B cell (primary cell): ENCODE measurements around the gene P2RX7.

Source experiments
- EZH2 ChIP-seq: IDR thresholded peaks from 2 replicates; pipeline ENCODE4 v1.6.1; 2012; ENCODE audit warnings: borderline replicate concordance, low read depth, mild to moderate bottlenecking, moderate library complexity, low read length; ENCODE audit not compliant: insufficient read depth, poor library complexity, severe bottlenecking
- TF ChIP-seq, protein P1 (sequence below): fragments of 200-600 bp; IDR thresholded peaks from one replicate; pipeline ENCODE4 v1.8.0; 2022; ENCODE audit warnings: antibody characterized with exemption, mild to moderate bottlenecking

DNA sequence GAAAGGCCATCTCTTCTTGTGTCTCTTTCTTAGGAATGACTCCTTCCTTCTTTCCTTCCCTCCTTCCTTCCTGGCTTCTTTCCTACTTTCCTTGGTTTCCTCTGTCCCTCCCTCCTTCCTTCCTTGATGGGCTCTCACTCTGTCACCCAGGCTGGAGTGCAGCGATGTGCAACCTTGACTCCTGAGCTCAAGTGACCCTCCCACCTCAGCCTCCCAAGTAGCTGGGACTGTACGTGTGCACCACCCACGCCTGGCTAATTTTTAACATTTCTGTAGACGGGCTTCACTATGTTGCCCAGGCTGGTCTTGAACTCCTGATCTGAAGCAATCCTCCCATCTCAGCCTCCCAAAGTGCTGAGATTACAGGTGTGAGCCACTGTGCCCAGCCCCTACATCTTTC lies 10.9 kb upstream of the P2RX7 start:
- TF ChIP-seq, protein P1, sequence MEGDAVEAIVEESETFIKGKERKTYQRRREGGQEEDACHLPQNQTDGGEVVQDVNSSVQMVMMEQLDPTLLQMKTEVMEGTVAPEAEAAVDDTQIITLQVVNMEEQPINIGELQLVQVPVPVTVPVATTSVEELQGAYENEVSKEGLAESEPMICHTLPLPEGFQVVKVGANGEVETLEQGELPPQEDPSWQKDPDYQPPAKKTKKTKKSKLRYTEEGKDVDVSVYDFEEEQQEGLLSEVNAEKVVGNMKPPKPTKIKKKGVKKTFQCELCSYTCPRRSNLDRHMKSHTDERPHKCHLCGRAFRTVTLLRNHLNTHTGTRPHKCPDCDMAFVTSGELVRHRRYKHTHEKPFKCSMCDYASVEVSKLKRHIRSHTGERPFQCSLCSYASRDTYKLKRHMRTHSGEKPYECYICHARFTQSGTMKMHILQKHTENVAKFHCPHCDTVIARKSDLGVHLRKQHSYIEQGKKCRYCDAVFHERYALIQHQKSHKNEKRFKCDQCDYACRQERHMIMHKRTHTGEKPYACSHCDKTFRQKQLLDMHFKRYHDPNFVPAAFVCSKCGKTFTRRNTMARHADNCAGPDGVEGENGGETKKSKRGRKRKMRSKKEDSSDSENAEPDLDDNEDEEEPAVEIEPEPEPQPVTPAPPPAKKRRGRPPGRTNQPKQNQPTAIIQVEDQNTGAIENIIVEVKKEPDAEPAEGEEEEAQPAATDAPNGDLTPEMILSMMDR, result no peak
- TF ChIP-seq EZH2, result no peak
